HG02798 (cell line): ENCODE measurements around the gene ZNF800.
"Not testable (repeated sequence)": the region's sequence is repeated elsewhere in the genome, so short reads cannot be mapped to it uniquely, and the experiment has no call there.

Experiments used
- ATAC-seq: cut with Tn5 transposase; IDR thresholded peaks from one replicate; pipeline ENCODE4 v1.9.1; 2021; ENCODE audit warnings: mild to moderate bottlenecking; ENCODE audit not compliant: unreplicated experiment, poor library complexity

ZNF800 gene, protein sequence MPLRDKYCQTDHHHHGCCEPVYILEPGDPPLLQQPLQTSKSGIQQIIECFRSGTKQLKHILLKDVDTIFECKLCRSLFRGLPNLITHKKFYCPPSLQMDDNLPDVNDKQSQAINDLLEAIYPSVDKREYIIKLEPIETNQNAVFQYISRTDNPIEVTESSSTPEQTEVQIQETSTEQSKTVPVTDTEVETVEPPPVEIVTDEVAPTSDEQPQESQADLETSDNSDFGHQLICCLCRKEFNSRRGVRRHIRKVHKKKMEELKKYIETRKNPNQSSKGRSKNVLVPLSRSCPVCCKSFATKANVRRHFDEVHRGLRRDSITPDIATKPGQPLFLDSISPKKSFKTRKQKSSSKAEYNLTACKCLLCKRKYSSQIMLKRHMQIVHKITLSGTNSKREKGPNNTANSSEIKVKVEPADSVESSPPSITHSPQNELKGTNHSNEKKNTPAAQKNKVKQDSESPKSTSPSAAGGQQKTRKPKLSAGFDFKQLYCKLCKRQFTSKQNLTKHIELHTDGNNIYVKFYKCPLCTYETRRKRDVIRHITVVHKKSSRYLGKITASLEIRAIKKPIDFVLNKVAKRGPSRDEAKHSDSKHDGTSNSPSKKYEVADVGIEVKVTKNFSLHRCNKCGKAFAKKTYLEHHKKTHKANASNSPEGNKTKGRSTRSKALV

DNA sequence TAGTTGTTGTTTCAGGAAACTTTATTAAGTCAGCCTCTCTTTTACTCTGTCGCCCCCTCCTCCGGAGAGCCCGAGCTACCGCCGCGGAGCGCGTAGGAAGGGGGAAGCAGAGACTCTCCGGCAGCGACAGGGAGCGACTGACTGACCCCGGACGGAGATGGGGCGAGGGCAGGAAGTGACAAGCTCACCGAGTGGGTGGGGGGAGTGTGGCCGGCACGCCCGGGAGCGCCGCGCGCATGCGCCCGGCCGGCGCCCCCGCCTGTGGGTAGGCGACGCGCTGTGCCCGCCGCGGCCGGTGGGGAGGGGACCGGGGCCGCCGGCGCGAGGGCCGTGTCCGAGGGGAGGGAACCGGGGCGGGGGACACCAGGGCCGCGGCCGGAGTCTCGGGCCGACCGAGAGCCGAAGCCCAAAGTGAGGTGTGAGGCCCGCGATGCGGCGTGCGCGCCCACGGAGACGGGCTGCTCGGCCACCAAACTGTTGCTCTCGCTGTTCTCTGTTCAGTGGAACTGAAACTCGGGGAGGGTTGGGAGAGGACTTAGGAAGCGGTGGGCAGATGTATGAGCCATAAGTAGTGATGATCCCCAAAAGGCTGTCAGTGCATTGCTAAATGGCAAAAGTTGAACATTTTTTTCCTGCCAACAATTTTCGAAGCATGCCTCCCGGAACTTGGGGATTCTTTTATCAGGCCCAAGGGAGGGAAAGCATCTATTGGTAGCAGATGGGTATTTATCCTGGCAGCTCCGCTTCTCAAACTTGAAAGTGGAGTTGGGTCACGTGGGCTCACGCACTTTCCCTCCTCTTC, at the start of gene ZNF800:
Gene ZNF800 (minus strand): TSS at position 143 of the 802 bp plus-strand sequence. CDS start 1,151 bp downstream, outside the sequence.
- ATAC-seq = peak; percentile 86

DNA sequence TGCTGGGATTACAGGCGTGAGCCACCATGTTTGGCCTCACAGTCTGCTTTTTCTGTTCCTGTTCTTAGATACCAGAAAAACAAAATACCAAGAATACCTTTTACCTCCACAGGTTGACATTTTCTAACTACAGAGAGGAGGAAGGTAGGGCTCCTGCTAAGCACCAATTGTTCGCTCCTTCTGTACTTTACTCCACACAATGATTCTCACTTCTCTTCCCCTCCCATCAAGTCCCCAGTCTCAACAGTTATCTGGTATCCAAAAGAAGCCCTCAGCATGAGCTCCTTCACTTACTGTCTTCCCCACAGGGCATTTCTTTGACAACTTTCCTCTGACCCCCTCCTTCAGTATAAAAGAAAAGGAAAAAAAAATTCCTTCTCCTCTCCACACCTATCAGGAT, 47.7 kb upstream of the ZNF800 start:
- no peak for ATAC-seq

DNA sequence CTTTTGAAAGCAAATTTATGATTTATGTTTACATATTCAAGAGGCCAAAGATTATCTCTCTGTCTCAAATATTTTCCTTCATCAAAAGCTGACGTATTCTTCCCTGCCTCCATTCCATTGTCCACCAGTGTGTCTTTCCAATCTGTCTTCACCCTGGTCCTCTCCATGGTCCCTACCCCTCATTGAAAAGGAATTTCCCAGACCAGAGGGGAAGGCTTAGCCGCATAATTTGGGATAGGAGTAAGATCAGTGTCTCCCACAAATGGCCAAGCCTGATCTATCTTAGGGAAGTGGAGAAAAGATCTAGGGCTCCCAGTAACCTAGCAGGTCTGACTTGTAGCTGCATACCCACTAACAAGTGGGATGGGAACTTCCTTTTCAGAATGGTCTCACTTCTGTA, 46.3 kb upstream of the ZNF800 start:
- no peak for ATAC-seq

DNA sequence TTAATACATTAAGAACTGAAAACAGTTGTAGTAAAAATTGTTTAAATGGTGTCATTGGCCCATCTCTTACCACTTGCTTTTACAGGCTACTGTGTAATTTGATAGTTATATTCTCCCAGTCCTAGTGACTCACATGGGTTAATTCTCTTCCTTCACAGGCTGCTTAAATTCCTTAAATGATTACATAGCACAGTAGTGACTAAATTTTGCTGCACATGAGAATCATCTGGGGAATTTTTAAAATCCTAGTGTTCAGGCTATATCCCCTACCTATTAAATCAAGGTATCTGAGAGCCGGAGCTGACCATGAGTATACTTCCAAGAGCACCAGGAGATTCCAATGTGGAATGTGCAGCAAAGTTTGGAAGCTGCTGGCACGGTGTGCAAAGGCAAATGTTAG, 45.3 kb upstream of the ZNF800 start:
- no peak for ATAC-seq

DNA sequence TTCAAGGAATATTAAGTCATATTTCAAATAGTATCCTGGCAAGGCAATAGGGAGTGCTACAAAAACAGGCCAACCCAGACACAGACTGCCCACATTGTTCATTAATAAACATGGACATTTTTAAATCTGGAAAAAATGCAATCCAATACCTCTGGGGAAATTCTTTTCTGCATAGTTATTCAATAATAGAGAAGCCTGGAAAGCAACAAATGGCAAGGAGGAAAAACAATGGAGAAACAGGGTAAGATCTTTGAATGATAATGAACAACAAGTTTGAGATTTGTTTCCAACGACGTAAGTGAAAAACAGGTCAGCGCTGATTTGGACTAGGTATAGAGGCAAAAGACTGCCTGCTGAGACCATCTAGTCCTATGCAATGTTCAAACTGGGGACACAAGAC, 44.7 kb upstream of the ZNF800 start:
- ATAC-seq = no peak

DNA sequence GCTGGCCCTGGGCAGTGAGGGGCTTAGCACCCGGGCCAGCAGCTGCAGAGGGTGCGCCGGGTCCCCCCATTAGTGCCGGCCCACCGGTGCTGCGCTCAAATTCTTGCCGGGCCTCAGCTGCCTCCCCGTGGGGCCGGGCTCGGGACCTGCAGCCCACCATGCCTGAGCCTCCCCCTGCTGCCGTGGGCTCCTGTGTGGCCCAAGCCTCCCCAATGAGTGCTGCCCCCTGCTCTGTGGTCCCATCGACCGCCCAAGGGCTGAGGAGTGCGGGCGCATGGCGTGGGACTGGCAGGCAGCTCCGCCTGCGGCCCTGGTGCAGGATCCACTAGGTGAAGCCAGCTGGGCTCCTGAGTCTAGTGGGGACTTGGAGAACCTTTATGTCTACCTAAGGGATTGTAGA, 36.8 kb upstream of the ZNF800 start:
- not testable (repeated sequence) for ATAC-seq

DNA sequence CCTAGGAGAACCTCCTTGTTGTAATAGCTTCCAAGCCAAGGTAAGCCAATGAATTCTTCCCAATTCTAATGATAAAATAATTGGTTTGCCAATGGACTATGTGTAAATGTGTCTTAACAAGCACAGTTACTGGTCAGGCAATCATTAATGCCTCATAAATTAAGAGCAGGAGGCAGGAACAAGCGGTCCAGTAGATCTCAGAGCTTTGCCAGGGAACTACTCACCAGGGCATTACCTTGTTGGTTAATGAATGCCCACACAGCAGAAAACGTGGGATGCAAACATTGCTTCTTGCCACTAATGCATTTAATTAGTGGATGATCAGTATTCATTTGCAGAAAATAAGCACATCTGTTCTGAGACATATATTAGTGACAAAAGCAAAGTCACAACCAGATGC, 26.7 kb upstream of the ZNF800 start:
- ATAC-seq = no peak

DNA sequence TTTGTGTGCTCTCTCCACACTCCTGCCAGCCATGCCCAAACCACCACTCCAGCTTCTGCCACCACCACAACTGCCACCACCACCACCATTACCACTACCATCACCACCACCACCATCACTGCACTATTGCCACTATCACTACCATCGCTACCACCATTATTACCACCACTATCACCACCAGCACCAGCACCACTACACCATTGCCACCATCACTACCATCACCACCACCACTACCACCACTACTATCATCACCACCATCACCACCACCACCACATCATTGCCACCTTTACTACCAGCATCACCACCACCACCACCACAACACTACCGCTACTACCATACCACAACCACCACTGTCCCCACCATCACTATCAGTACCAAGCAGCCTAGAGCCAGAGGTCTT, 26.0 kb upstream of the ZNF800 start:
- ATAC-seq = no peak

DNA sequence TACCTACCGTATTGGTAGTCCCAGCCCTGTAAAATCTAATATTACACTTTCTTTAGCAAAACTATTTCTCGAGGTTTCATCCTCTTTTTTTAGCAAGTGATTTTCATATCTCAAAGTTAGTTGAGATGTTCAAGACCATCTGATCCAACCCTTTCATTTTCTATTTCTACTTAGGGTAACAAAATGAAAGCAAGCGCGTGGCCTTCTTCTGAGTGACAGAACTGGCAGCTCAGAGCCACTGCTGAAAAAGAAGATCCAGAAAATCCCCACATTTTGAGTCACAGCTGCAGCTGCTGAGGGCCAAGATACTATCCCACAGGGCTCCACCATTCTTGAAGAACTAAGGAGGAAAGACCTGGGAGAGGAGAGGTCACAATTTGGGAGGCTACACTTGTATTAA, 24.8 kb upstream of the ZNF800 start:
- peak; percentile 89 for ATAC-seq

DNA sequence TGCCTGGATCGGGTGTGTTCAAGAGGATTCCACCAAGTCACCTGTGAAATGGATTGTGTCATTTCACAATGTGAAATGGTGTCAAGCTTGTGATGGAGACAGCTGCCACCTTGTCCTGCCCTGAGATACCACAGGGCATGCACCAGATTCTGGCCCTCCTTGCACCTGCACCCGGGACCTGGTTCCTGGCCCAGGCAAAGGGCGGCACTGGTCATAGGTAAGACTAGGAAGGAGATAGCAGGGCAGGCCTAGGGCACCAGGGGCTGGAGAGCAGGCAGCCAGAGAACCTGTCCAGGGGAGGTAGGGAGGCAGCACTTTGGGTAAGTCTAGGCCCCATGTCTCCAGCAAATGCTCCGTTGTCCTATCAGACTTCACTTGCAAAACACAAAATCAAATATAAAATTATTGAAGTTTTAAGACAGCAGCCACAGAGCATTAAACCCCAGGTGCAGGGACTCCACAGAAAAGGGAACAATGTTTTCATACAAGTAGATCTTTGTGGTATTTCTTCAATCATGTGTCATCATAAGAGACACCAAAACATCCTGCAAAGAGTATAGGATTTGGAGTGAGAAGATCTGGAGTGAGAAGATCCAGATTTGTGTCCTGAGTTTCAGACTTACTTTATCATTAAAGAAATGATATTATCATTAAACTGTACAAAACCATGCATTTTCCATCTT, 22.7 kb upstream of the ZNF800 start:
- ATAC-seq = no peak

DNA sequence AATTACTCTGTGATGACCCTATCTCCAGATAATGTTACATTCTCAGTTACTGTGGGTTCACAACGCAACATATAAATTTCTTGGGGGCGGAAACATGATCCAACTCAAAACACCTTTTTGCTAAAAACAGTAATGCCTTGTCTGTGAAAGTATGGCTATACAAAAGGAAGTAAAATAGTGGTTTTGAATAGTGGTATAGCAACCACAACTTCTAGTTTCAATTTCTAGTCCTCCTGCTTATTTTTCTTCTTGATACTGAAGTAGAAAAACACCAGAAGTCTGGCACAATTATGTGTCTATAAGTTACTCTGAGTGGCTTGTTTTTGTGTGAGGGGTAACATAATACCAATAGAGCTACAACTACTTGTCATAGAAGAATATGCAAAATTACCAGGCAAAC, 21.5 kb upstream of the ZNF800 start:
- peak; percentile 55 for ATAC-seq

DNA sequence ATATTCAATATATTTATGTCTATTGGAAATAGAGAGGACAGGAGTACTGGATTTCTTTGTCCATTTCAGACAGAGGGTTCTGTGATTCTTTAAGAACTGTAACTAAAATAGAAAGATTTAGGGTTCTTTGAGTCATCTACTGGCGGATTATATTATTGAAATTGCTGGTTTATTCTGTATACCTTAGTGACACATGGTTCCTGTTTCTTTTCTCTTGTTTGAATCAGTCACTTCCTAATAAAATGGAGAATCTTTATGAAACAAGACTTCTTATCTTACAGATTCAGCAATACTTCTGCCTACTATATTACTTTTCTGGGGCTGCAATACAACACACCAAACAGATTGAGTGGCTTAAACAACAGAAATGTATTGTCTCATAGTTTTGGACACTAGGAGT, 20.8 kb upstream of the ZNF800 start:
- no peak for ATAC-seq

DNA sequence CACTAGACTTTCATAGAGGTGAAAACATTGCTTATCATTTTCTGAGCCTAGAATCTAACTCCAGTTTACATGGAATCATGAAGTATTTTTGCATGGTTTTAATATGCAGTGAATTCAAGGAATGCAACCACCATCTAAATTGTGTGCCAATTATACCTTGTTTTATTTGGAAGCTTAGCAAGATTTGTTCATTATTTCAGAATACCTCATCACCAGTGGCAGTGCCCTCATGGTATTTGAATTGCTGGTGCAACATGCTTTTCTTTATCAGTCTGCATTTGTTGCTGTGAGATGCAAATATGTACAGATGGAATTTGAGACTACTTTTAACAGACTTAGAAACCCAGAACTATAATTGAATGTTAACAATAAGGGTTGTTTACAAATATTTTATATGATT, 18.7 kb upstream of the ZNF800 start:
- ATAC-seq = no peak

DNA sequence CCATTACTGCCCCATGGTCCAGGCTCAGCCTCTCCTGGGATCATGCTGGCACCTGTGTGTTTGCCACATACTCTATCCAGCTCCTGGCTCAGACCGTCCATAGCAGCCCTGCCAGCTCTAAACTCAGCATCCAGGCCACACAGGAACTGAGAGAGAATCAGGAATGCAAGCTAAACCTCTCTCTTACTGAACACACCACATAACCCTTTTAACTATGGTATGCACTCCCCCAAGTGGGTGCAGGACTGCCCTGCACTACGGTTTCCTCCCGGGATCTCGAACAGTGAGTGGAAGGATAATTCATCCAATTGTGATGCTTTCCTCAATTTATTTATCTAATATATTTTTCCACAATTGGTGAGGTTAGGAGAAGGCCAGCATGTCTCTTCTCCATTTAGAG, 17.1 kb upstream of the ZNF800 start:
- ATAC-seq = no peak

DNA sequence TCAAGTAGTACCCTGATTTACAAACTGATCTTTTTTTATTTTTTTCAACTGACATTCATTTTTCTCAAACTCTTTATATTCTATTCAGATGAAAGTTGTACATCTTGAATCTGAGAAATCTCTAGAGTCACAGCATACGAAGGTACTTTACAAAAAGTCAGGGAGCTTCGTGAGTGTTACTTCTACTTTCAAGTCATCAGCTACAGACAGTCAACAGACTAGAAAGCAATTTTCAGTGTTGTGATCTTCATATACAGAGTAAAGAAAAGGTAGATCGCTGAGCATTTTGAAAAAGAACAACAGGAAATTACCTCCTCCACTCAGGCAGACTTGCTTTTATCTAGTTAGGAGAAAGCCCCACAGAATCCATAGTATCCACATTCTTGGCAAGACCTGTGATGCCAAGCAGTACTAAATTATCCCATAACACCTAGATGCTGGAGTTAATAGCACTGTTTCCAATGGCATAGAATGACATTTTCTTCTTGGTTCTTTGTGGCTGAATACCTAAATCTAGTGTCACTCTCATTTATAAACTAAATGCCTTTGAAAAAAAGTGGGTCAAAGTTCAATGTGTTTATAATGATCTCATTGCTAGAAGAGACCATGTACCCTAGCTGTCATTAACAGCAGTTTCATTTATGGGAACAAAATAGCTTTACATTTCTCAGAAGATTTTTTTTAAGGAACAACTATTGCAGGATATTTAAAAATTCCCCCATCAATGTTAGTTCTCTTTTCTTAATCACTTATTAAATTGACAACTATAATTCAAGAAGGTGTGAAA, 12.0 kb upstream of the ZNF800 start:
- peak; percentile 92 for ATAC-seq

DNA sequence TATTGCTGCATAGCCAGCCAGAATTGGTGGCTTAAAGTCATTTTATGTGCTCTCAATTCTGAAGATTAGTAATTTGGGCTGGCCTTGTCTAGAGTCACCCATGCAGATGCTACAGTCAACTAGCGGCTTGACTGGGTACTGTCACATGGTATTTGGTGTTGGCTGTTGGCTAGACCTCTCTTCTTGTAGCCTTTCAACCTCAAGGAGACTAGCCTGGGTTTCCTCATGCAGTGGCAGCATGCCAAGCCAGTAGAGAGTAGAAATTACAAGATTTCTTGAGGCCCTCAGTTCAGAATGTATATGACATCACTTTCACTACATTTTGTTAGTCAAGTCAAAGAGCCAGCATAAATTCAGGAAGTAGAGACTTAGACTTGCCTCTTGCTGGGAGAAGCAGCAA, 3.7 kb upstream of the ZNF800 start:
- no peak for ATAC-seq

DNA sequence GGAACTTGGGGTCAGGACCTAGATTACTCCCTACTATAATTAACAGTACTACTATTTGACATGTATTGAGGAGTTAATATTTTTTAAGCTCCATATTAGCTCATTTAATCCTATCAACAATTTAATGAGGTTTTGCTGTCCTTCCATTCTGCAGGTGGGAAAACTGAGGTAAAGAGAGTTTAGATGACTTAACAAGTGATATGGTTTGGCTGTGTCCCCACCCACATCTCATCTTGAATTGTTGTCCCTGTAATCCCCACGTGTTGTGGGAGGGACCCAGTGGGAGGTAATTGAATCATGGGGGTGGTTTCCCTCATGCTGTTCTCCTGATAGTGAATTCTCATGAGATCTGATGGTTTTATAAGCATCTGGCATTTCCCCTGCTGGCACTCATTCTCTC, 2.6 kb upstream of the ZNF800 start:
- not testable (repeated sequence) for ATAC-seq

DNA sequence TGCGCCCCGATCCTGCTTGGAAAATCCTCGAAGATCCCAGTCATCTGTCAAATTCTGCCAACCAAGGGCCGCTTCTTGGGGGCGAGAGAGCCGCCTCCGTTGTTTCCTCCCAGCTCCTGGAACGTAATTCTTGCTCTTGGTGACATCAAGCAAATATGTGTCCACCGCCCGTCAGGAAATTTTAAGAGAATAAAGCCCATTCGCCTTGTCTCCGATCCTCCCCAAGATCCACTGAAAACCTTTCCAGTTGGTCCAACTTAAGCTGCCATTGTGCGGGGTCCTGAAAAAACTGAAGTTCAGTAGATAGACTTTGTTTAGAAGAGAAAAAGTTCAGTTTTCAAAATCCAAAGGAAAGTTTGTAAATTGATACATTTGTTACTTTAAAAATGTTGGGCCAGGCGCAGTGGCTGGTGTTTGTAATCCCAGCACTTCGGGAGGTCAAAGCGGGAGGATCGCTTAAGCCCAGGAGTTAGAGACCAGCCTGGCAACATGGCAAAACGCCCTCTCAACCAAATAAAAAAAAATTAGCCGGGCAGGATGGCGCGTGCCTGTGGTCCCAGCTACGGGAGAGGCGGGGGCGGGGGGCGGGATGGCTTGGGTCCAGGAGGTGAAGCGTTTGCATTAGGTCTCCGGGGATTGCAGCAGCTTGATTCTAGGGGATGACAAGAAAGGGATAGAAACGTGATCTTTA, 1.0 kb upstream of the ZNF800 start:
- no peak for ATAC-seq

DNA sequence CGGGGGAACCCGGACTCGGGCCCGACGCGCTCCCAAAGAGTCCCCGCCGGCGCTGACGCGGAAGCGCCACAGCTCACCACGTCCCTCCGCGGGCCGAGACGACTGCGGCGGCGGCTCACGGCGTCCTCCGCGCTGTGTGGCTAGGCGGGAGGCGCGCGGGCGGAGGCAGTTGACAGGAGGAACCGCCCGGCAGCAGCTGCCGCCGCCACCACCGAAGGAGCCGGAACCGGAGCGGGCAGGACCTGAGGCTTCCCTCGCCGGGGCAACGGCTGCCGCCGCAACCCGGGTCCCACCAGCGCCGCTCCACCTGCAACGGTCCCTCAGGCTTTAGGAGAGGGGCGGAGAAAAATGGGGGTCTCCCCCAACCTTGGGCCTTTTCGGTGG, 334 bp downstream of the ZNF800 start:
- peak; percentile 59 for ATAC-seq
